HUDEP-2 (cell line): ENCODE measurements around the gene MBD5.
"Not testable (repeated sequence)": the region's sequence is repeated elsewhere in the genome, so short reads cannot be mapped to it uniquely, and the experiment has no call there.

Experiments used
- DNase-seq, 76 experiments: peaks; one replicate each; lab custom pipeline; 2025; ENCODE audit not compliant: unreplicated experiment in 76 of 76; lab: John Stamatoyannopoulos, UW

Gene MBD5

GRCh38 chr2:148021059-148021861 is at the start of gene MBD5:
Gene MBD5 (plus strand): TSS chr2:148021091.
- peak in 16 of 76 experiments; percentile 9 to 61 (median 24) for DNase-seq

- no peak for DNase-seq
Observed at GRCh38 chr2:147976102-147976501, 44.8 kb upstream of the MBD5 start.

DNA sequence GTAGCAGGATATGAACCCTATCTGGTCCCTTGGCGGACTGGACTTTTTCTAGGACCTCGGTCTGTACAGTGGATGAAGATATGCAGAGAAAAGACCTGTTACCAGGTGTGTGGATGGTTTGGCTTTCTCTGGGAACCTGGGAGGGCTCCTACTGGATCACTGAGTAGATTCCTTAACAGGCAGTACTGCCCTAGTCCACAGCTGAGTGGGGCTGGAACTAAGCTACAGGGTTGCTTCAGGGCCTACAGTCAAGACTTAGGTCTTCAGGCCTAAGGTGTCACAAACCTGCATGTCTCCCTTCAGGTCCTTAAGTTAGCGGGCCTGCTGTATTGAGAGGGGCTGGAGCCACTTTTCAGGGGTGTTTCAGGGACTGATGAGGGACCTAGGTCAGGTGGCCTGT is 43.2 kb upstream of the MBD5 start:
- no peak for DNase-seq

- DNase-seq = no peak
Observed at GRCh38 chr2:147980940-147981528, 39.9 kb upstream of the MBD5 start.

GRCh38 chr2:147989102-147989501 is 31.8 kb upstream of the MBD5 start:
- no peak for DNase-seq

- DNase-seq = peak in 33 of 76 experiments; percentile 1 to 69 (median 23)
Observed at GRCh38 chr2:147989809-147990403, 31.0 kb upstream of the MBD5 start.

DNA sequence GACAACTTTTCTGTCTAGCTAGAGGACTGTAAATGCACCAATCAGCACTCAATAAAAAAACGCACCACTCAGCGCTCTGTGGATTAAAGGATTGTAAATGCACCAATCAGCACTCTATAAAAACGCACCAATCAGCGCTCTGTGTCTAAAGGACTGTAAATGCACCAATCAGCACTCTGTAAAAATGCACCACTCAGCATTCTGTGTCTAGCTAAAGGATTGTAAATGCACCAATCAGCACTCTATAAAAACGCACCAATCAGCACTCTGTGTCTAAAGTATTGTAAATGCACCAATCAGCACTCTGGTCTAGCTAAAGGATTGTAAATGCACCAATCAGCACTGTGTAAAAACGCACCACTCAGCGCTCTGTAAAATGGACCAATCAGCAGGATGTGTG is 25.9 kb upstream of the MBD5 start:
- not testable (repeated sequence) for DNase-seq

DNA sequence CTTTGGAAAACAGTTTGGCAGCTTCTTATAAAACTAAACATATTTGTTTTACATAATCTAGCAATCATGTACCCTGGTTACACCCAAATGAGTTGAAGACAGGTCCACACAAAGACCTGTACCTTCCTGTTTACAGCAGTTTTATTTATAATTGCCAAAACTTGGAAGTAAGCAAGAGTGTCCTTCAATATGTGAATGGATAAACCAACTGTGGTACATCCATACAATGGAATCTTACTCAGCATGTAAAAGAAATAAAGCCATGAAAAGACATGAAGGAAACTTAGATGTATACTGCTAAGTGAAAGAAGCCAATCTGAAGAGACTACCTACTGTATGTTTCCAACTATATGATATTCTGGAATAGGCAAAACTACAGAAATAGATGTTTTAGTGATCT is 24.1 kb upstream of the MBD5 start:
- no peak for DNase-seq

GRCh38 chr2:147998203-147998602 is 22.7 kb upstream of the MBD5 start:
- DNase-seq = no peak

GRCh38 chr2:147999126-147999525 is 21.8 kb upstream of the MBD5 start:
- no peak for DNase-seq

DNA sequence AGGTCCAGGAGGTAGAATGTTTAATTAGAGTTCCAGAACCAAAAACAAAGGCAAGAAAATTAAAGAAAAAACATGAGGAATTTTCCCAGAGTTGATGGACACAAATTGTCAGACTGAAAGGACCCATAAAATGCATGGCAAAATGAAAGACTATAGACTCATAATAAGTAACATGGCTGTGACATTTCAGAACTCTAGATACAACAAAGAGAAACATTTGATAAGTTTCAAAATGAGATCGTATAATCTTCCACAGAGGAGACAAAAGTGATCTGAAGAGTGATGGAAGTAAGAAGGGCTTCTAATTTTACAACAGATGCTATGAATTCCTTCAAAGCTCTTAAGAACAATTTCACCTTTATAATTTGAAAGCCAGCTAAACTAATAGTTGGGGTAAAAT is 20.8 kb upstream of the MBD5 start:
- no peak for DNase-seq

DNA sequence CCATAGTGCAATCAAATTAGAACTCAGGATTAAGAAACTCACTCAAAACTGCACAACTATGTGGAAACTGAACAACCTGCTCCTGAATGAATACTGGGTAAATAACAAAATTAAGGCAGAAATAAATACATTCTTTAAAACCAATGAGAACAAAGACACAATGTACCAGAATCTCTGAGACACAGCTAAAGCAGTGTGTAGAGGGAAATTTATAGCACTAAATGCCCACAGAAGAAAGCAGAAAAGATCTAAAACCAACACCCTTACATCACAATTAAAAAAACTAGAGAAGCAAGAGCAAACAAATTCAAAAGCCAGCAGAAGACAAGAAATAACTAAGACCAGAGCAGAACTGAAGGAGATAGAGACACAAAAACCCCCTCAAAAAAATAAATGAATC is 18.5 kb upstream of the MBD5 start:
- not testable (repeated sequence) for DNase-seq

DNA sequence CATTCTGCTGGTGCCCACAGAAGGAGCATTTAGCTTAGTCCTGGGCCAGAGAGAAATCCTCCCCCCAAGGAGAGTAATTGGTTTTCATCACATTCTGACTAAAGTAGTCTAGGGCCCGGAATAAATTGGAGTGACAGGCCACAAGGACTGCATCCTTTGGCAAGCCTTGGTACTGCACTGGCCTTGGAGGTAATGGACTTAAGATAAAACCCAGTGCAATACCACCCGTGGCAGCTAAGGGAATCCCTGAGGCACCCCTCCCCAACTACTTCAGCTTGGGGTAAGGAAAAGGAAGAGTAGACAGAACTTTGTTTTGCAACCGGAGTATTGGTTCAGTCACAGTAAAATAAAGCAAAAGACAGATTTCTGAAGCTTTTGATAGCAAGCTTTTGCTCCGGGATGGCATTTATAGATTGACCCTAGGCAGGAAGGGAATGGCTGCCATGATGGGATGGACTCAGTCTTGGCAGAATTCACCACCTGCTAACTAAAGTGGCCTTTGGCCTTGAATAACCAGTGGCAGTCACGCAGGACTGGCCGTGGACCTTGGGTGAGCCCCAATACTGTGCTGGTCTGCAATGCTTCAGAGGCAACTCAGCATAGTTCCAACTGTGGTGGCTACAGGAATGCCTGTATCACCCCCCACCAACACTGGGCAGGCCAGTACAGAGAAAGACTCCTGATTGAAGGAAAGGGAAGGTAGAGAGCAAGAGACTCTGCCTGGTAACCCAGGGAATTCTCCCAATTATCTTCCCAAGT is 14.5 kb upstream of the MBD5 start:
- DNase-seq = no peak

DNA sequence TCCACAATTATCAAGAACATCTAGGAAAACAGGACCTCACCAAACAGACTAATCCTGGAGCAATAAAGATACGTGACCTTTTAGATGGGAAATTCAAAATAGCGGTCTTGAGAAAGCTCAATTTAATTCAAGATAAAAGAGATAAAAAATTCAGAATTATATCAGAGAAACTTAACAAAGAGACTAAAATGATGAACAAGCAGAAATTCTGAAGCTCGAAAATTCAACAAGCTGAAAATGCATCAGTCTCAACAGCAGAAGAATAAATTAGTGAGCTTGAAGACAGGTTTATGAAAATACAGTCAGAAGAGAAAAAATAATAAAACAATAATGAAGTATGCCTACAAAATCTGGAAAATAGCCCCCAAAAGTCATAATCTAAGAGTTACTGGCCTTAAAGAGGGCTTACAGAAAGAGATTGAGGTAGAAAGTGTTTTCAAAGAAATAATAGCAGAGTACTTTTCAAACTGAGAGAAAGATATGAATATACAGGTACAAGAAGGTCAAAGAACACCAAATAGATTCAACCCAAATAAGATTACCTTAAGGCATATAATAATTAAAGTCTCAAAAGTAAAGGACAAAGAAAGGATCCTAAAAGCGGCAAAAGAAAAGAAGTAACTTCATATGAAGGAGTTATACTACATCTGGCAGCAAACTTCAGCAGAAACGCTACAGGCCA is 13.5 kb upstream of the MBD5 start:
- no peak for DNase-seq

DNA sequence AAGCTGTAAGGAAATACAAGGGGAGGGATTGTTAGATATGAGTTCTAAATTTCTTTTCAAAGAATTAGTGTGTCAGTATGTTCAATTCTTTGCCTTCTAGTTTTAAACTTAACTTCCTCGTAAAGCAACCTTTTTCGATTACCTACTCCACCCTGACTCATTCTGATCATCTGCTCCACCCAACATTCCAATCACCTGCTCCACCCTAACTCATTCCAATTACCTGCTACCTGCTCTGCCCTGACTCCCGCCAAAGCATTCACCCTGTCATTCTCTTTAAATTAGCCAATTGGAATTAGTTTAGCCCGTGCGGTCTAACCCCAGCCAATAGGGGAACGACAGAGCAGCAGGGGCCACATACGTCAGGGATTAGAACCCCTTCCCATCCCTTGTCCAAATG is 12.5 kb upstream of the MBD5 start:
- not testable (repeated sequence) for DNase-seq

- no peak for DNase-seq
Observed at GRCh38 chr2:148013876-148014275, 7.0 kb upstream of the MBD5 start.

DNA sequence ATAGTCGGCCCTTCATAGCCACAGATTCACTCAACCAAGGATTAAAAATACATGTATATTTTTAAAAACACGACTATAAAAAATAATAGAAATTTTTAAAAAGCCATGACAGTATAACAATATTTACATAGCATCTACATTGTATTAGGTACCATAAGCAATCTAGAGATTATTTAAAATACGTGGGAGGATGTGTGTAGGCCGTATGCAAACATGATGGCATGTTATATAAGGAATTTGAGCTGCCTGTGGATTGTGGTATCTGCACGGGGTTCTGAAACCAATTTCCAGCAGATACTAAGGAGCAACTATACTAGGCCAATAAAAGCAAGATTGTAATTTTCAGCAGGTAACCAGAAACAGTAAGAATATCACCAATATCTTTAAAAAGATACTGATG is 6.3 kb upstream of the MBD5 start:
- no peak for DNase-seq

DNA sequence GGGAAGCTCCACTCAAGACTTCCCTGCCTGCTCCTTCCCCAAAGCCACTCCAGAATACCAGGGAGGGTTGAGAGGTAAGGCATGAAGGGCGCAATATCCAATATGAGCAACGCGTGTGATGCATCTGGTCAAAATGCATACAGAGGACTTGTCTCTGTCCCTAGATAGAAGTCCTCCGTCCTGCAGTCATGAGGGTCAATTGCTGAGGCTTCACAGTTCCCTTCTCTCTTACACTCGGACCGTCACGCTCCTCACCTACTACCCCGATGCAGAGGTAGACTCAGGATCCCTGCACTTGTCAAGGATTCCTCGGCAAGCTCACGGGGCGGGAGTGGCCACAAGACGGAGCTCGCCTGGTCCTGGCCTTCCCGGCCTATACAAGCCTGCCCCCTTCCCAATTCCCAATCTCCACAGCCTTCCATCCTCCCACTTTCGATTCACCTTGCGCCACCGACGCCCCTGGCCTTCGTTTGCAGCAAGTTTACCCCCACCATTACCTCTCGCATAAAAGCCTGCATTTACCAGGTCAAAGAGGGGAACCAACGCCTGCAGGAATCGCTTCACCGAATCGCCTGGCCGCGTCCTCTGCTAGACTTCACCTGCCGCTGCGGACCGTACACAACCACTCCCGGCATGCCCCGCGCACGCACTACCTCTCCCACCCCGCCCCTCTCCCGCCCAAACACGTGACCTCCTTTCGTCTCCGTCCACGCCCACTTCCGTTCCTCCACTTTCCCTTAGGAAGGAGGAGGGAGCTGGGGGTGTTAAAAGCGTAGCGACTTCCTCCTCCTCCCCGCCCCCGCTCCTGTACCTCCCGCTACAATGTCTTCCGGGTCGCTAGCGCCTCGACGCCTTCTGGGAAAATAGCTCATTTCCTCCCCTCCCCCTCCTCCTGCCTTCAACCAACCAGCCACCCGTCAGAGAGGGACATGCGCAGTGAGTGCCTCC is 506 bp upstream of the MBD5 start, which contains the start of gene ORC4:
Gene ORC4, minus strand, starts transcription at position 627 of the 948 bp plus-strand sequence. CDS start 44,779 bp downstream, outside the sequence.
- DNase-seq = peak; percentile 25 to 99 (median 96)

- peak in 1 of 76 experiments; percentile 26 for DNase-seq
Observed at GRCh38 chr2:148021886-148022285, 995 bp downstream of the MBD5 start.
